DOHH2 (cell line): ENCODE data around the gene NPTX2.

Experiments used
- H3F3A ChIP-seq: fragments of 200-600 bp; sonication (generic), shearing (Covaris generic); 2 replicates; pipeline ENCODE4 v1.6.0; 2016; ENCODE audit warnings: antibody characterized with exemption, mild to moderate bottlenecking; ENCODE audit not compliant: control insufficient read depth, insufficient read depth
- H3K27ac ChIP-seq: fragments of 200-600 bp; sonication (generic); 2 replicates; pipeline ENCODE4 v1.5.1; 2014; ENCODE audit warnings: low read depth, mild to moderate bottlenecking, low read length, moderate library complexity
- H3K27me3 ChIP-seq: fragments of 200-600 bp; sonication (generic); 2 replicates; pipeline ENCODE4 v1.6.1; 2014; ENCODE audit warnings: mild to moderate bottlenecking, low read length, mixed read lengths; ENCODE audit not compliant: control insufficient read depth
- H3K36me3 ChIP-seq: fragments of 200-600 bp; sonication (generic); 2 replicates; pipeline ENCODE4 v1.6.1; 2014; ENCODE audit warnings: mild to moderate bottlenecking, low read length, moderate library complexity, mixed read lengths; ENCODE audit not compliant: control insufficient read depth
- H3K4me1 ChIP-seq: fragments of 200-600 bp; sonication (generic); 2 replicates; pipeline ENCODE4 v1.6.1; 2014; ENCODE audit warnings: mild to moderate bottlenecking, low read length, mixed read lengths; ENCODE audit not compliant: control insufficient read depth
- H3K4me2 ChIP-seq: fragments of 200-600 bp; sonication (generic); 2 replicates; pipeline ENCODE4 v1.6.0; 2014; ENCODE audit warnings: mild to moderate bottlenecking, low read length, moderate library complexity
- H3K4me3 ChIP-seq: fragments of 200-600 bp; sonication (generic); 2 replicates; pipeline ENCODE4 v1.5.1; 2014; ENCODE audit warnings: mild to moderate bottlenecking, low read length, mixed read lengths
- H3K79me2 ChIP-seq: fragments of 200-600 bp; sonication (generic); 2 replicates; pipeline ENCODE4 v1.6.1; 2014; ENCODE audit warnings: mild to moderate bottlenecking, low read length, mixed read lengths; ENCODE audit not compliant: control insufficient read depth
- H3K9me2 ChIP-seq: fragments of 200-600 bp; sonication (generic); replicated peaks from 2 replicates; pipeline ENCODE4 v1.6.1; 2014; ENCODE audit warnings: mild to moderate bottlenecking, low read length, mixed read lengths; ENCODE audit not compliant: control insufficient read depth
- H3K9me3 ChIP-seq: fragments of 200-600 bp; sonication (generic); 2 replicates; pipeline ENCODE4 v1.6.1; 2014; ENCODE audit warnings: antibody characterized with exemption, low read length, mixed read lengths; ENCODE audit not compliant: control insufficient read depth, insufficient read depth
- H4K20me1 ChIP-seq: fragments of 200-600 bp; sonication (generic); 2 replicates; pipeline ENCODE4 v1.6.0; 2014; ENCODE audit warnings: low read depth, mild to moderate bottlenecking, antibody characterized with exemption, low read length, moderate library complexity; ENCODE audit not compliant: control insufficient read depth, insufficient read depth
- EZH2phosphoT487 ChIP-seq: fragments of 200-600 bp; sonication (generic); IDR thresholded peaks from 2 replicates; pipeline ENCODE4 v1.6.1; 2017; ENCODE audit warnings: borderline replicate concordance, mild to moderate bottlenecking, antibody characterized with exemption, low read length, moderate library complexity, mixed read lengths
- TF ChIP-seq, protein P1 (sequence below): fragments of 200-600 bp; sonication (generic); IDR thresholded peaks from one replicate; pipeline ENCODE4 v1.5.1; 2014; ENCODE audit warnings: antibody characterized with exemption, mild to moderate bottlenecking, low read depth, low read length; ENCODE audit not compliant: poor library complexity, severe bottlenecking

NPTX2 gene

DNA sequence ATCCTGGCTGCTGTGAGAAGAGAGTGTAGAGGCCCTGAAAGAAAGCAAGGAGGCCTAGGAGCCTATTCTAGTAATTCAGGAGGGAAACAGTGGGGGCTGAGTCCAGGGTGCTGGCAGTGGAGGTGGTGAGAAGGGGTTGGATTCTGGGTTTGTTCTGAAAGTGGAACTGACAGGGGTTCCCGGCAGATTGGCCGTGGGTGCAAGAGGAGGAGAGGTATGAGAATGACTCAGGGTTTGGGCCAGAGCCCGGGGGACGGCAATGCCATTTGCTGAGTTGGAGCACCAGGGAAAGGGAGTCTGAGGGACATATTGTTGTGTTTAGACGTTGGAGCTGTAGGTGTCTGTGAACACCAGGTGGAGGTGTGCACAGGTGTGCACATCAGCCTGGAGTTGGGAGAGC lies 38.5 kb downstream of the NPTX2 start:
- H3K9me2 ChIP-seq, result no peaks in the 10 kb centered on the region

DNA sequence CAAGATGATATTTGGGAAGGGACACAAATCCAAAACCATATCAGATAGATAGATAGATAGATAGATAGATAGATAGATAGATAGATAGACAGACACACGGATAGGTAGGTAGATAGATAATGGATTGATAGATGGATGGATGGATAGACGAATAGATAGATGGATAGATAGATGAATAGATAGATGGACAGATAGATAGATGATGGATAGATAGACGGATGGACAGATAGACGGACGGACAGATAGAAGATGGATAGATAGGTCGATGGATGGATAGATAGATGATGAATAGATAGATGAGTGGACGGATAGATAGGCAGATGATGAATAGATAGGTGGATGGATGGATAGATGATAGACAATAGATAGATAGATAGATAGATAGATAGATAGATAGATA lies 39.8 kb downstream of the NPTX2 start:
- no peak overlapping the region for H3K4me3 ChIP-seq
- peaks cover 3% of the 10 kb centered on the region; the same call in 1 of the 2 replicates for H3K36me3 ChIP-seq
- TF ChIP-seq EZH2phosphoT487, result no peak
- TF ChIP-seq, protein P1, sequence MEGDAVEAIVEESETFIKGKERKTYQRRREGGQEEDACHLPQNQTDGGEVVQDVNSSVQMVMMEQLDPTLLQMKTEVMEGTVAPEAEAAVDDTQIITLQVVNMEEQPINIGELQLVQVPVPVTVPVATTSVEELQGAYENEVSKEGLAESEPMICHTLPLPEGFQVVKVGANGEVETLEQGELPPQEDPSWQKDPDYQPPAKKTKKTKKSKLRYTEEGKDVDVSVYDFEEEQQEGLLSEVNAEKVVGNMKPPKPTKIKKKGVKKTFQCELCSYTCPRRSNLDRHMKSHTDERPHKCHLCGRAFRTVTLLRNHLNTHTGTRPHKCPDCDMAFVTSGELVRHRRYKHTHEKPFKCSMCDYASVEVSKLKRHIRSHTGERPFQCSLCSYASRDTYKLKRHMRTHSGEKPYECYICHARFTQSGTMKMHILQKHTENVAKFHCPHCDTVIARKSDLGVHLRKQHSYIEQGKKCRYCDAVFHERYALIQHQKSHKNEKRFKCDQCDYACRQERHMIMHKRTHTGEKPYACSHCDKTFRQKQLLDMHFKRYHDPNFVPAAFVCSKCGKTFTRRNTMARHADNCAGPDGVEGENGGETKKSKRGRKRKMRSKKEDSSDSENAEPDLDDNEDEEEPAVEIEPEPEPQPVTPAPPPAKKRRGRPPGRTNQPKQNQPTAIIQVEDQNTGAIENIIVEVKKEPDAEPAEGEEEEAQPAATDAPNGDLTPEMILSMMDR, result no peak
- H3K27me3 ChIP-seq, result no peaks in the 10 kb centered on the region
- H3K4me1 ChIP-seq, result peaks cover 44% of the 10 kb centered on the region
- H3K4me2 ChIP-seq, result no peak overlapping the region
- no peaks in the 10 kb centered on the region for H3K9me2 ChIP-seq
- H3K27ac ChIP-seq, result no peak overlapping the region
- H3K9me3 ChIP-seq, result peaks cover 17% of the 10 kb centered on the region; the same call in 1 of the 2 replicates
- no peaks in the 10 kb centered on the region for H3K79me2 ChIP-seq
- H4K20me1 ChIP-seq, result no peaks in the 10 kb centered on the region
- H3F3A ChIP-seq, result no peaks in the 10 kb centered on the region

More for the DNA sequence above, 38.5 kb downstream of the NPTX2 start:
- H3K4me1 ChIP-seq, result peaks cover 46% of the 10 kb centered on the region
- no peaks in the 10 kb centered on the region for H3K79me2 ChIP-seq
- H3K4me3 ChIP-seq, result no peak overlapping the region
- peaks cover 3% of the 10 kb centered on the region; the same call in 1 of the 2 replicates for H3K36me3 ChIP-seq
- TF ChIP-seq EZH2phosphoT487, result no peak
- TF ChIP-seq, protein P1, result no peak
- no peak overlapping the region for H3K27ac ChIP-seq
- H4K20me1 ChIP-seq, result no peaks in the 10 kb centered on the region
- no peak overlapping the region for H3K4me2 ChIP-seq
- H3K9me3 ChIP-seq, result peaks cover 15% of the 10 kb centered on the region; the same call in 1 of the 2 replicates
- H3K27me3 ChIP-seq, result no peaks in the 10 kb centered on the region
- no peaks in the 10 kb centered on the region for H3F3A ChIP-seq

DNA sequence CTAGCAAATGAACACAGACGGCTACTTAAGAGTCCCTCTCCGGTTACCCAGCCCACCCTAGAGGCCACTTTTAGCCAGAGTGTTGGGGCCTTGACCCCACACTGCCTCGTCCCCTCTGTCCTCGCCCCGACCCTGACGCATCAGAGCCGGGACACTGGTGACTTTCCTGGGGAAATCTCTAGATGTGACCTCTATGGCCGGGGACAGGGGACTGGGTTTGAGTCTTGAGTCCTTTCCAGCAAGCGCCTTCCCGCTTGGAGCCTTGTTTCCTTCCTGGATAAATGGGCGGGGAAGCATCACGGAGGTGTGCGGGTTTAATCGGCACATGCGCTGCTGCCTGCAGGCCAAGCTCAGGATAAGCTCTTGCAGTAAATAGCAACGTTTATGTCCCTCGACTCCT lies 40.7 kb downstream of the NPTX2 start:
- no peaks in the 10 kb centered on the region for H3K9me2 ChIP-seq
- H3K27ac ChIP-seq, result no peak overlapping the region
- H3K4me1 ChIP-seq, result peaks cover 43% of the 10 kb centered on the region
- no peaks in the 10 kb centered on the region for H3K27me3 ChIP-seq
- TF ChIP-seq, protein P1, result no peak
- no peak for TF ChIP-seq EZH2phosphoT487
- no peaks in the 10 kb centered on the region for H4K20me1 ChIP-seq
- peaks cover 3% of the 10 kb centered on the region; the same call in 1 of the 2 replicates for H3K36me3 ChIP-seq
- H3K79me2 ChIP-seq, result no peaks in the 10 kb centered on the region
- H3K4me2 ChIP-seq, result no peak overlapping the region
- no peak overlapping the region for H3K4me3 ChIP-seq
- no peaks in the 10 kb centered on the region for H3F3A ChIP-seq
- peaks cover 17% of the 10 kb centered on the region; the same call in 1 of the 2 replicates for H3K9me3 ChIP-seq
